Measurements from ENCODE around the gene PTPRD.

Gene PTPRD

DNA sequence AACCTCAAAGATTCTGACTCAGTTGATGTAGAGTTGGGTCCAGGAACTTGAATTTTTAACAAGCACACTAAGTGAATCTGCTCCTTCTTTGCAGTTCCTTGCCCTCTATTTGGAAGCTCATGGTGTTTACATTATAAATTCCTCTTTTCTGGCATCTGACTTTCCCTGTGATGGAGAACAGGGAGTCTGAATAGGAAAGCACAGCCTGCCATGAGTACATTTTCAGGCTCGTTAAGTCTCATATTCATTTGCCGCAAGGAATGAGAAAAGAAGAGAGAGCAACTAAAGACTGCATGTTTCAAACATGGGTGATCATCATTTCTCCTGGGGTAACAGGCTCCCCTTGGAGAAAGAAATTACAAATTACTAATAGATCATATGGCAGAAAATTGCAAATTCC lies 2345.2 kb downstream of the PTPRD start:
- TF ChIP-seq TAF1 (IDR thresholded peaks at IDR 0.05; ENCODE audit: borderline replicate concordance, insufficient read depth, low read length) (no peak), FOXP2 (optimal IDR thresholded peaks at IDR 0.05; ENCODE audit: borderline replicate concordance, extremely low read depth, extremely low read length, insufficient read depth) (no peak), SIN3A (IDR thresholded peaks at IDR 0.05; ENCODE audit: borderline replicate concordance, insufficient read depth, low read length) (no peak), POLR2AphosphoS5 (IDR thresholded peaks at IDR 0.05; ENCODE audit: low read depth, low read length) (no peak), REST (IDR thresholded peaks at IDR 0.05; ENCODE audit: insufficient read depth in 1 of 2, low read depth in 2 of 2, low read length in 2 of 2) (no peak)

DNA sequence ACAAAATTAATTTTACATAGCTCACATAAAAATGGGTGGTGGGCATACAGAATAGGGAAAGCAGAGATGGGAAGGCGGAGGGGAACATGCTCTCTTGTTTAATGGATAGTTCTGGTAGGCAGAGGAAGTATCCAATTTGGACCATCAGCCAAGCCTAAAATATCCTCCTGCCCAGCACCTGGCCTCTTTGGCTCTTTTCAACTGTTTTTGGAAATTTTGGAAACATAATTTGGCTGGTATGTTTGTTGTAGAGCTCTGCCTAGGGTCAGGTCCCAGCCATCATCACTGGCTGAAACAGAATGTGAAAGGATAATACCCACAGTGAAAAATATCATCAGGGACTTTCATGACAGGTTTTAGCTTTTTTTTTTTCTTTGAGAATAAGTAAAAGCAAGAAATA lies 2345.9 kb downstream of the PTPRD start:
- TF ChIP-seq TAF1 (IDR thresholded peaks at IDR 0.05; ENCODE audit: borderline replicate concordance, insufficient read depth, low read length) (no peak), SIN3A (IDR thresholded peaks at IDR 0.05; ENCODE audit: borderline replicate concordance, insufficient read depth, low read length) (no peak), POLR2AphosphoS5 (IDR thresholded peaks at IDR 0.05; ENCODE audit: low read depth, low read length) (no peak), REST (IDR thresholded peaks at IDR 0.05; ENCODE audit: insufficient read depth in 1 of 2, low read depth in 2 of 2, low read length in 2 of 2) (no peak), FOXP2 (optimal IDR thresholded peaks at IDR 0.05; ENCODE audit: borderline replicate concordance, extremely low read depth, extremely low read length, insufficient read depth) (no peak)

DNA sequence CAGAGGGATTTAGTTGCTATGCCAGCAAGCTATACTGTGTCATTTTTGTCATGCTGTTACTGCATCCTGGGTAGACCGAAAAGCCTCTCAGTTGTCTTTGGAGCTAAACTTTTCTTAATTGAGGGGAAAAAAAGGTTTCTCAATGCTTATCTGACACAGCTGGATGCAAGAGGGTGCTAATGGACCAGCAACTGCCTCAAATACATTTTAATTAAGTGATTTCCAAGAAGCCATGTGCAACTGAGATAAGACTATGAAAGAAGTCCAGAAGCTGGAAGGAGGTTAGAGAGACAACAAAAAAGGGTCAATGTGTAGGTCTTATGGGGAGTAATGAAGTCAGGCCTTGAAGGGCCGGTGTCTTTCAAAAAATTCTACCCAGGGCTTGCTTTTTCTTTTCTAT lies 2347.5 kb downstream of the PTPRD start:
- TF ChIP-seq REST (IDR thresholded peaks at IDR 0.05; ENCODE audit: insufficient read depth in 1 of 2, low read depth in 2 of 2, low read length in 2 of 2) (no peak), POLR2AphosphoS5 (IDR thresholded peaks at IDR 0.05; ENCODE audit: low read depth, low read length) (no peak), SIN3A (IDR thresholded peaks at IDR 0.05; ENCODE audit: borderline replicate concordance, insufficient read depth, low read length) (no peak), FOXP2 (optimal IDR thresholded peaks at IDR 0.05; ENCODE audit: borderline replicate concordance, extremely low read depth, extremely low read length, insufficient read depth) (no peak), TAF1 (IDR thresholded peaks at IDR 0.05; ENCODE audit: borderline replicate concordance, insufficient read depth, low read length) (no peak)

All from PFSK-1 (cell line).